A673 (cell line): ENCODE data around the gene BOD1L1. TPM values are rescaled to one million over a fixed set of nuclear protein-coding genes. Genes with fewer than 3 reads are reported as not detected.

ENCODE experiments used
- BruUV-seq: library from RNA; stranded (reverse); fragments of 400-500 nt; replicated peaks from 2 replicates; lab custom pipeline; 2021; lab: Mats Ljungman, UMichigan
- CTCF ChIA-PET: fragments of 300-600 bp; sonication (Branson Sonifier 250); formaldehyde crosslinking; loops from one replicate; lab custom pipeline; 2022; ENCODE audit warnings: antibody characterized with exemption; lab: Charles Lee
- POLR2A ChIA-PET: fragments of 300-600 bp; sonication (Branson Sonifier 250); formaldehyde crosslinking; loops from one replicate; lab custom pipeline; 2022; ENCODE audit warnings: antibody characterized with exemption; ENCODE audit not compliant: low non-redundant PET; lab: Charles Lee
- DNase-seq: peaks from one replicate; pipeline ENCODE4 v3.0.0-alpha.2; 2015; ENCODE audit warnings: low spot score
- H3K27ac ChIP-seq: fragments of 200-600 bp; sonication (generic); 2 replicates; pipeline ENCODE4 v1.5.1; 2016; ENCODE audit warnings: mixed run types, low read depth, mild to moderate bottlenecking, mixed read lengths, antibody characterized with exemption, low read length; ENCODE audit not compliant: poor library complexity, severe bottlenecking
- H3K27me3 ChIP-seq: fragments of 200-600 bp; sonication (generic); replicated peaks from 2 replicates; pipeline ENCODE4 v1.6.1; 2017; ENCODE audit warnings: mixed run types, low read depth, mild to moderate bottlenecking, mixed read lengths, antibody characterized with exemption, low read length; ENCODE audit not compliant: insufficient read depth, poor library complexity
- H3K36me3 ChIP-seq: fragments of 200-600 bp; sonication (generic); 2 replicates; pipeline ENCODE4 v1.6.1; 2016; ENCODE audit warnings: mixed run types, mild to moderate bottlenecking, mixed read lengths, antibody characterized with exemption, low read length; ENCODE audit not compliant: insufficient read depth, poor library complexity, severe bottlenecking
- H3K4me1 ChIP-seq: fragments of 200-600 bp; sonication (generic); 2 replicates; pipeline ENCODE4 v1.6.1; 2017; ENCODE audit warnings: mixed run types, mild to moderate bottlenecking, mixed read lengths, antibody characterized with exemption, low read length; ENCODE audit not compliant: insufficient read depth, poor library complexity, severe bottlenecking
- H3K4me3 ChIP-seq: fragments of 200-600 bp; sonication (generic); 2 replicates; pipeline ENCODE4 v1.5.1; 2016; ENCODE audit warnings: low read depth, mixed run types, mild to moderate bottlenecking, mixed read lengths, low read length; ENCODE audit not compliant: poor library complexity, severe bottlenecking
- H3K9me3 ChIP-seq: fragments of 200-600 bp; sonication (generic); 2 replicates; pipeline ENCODE4 v1.6.1; 2016; ENCODE audit warnings: mixed run types, low read depth, mild to moderate bottlenecking, mixed read lengths, antibody characterized with exemption, low read length; ENCODE audit not compliant: poor library complexity, severe bottlenecking
- CTCF ChIP-seq: fragments of 300-800, 200-600 bp; sonication (generic); conservative IDR thresholded peaks from 2 replicates; pipeline ENCODE4 v1.5.1; 2017; ENCODE audit warnings: low read depth, mild to moderate bottlenecking, antibody characterized with exemption, low read length, moderate library complexity, mixed read lengths
- EZH2 ChIP-seq: fragments of 200-600 bp; sonication (generic); IDR thresholded peaks from 2 replicates; pipeline ENCODE4 v1.6.1; 2017; ENCODE audit warnings: borderline replicate concordance, low read depth, mild to moderate bottlenecking, mixed read lengths, antibody characterized with exemption, low read length; ENCODE audit not compliant: poor library complexity, severe bottlenecking
- intact Hi-C: fragments of 100-400 bp; cut with micrococcal nuclease; formaldehyde crosslinking; loops from one replicate; pipeline ENCODE4 v1.10.0; 2022; ENCODE audit not compliant: unreplicated experiment
- total RNA-seq: library from RNA; stranded (reverse); gene quantifications from 2 replicates; pipeline ENCODE4 v1.2.3, GENCODE V29; 2021

BOD1L1 gene
- total RNA-seq, 1 experiment from 2014 or later = 44.8 TPM

GRCh38 chr4:13533670-13534343 lies 93.7 kb downstream of the BOD1L1 start:
- Histone ChIP-seq H3K4me3 (no peak overlapping the region), H3K36me3 (no peaks in the 10 kb centered on the region), H3K27ac (no peak overlapping the region), H3K27me3 (peaks cover 13% of the 10 kb centered on the region), H3K4me1 (peaks cover 4% of the 10 kb centered on the region), H3K9me3 (no peaks in the 10 kb centered on the region)
- TF ChIP-seq EZH2 (no peak), CTCF (no peak)
- DNase-seq = no peak
- intact Hi-C loops = no loop called here
- ChIA-PET POLR2A (no interaction called here), CTCF (no interaction called here)
- BruUV-seq = no TSS peak

- H3K4me3 ChIP-seq = no peak overlapping the region
- CTCF ChIA-PET = no interaction called here
- no TSS peak for BruUV-seq
Observed at GRCh38 chr4:13531625-13531998, 95.9 kb downstream of the BOD1L1 start.

GRCh38 chr4:13530823-13531624 lies 96.5 kb downstream of the BOD1L1 start:
- Histone ChIP-seq H3K4me1 (peaks cover 7% of the 10 kb centered on the region), H3K9me3 (no peaks in the 10 kb centered on the region), H3K36me3 (no peaks in the 10 kb centered on the region), H3K27ac (no peak overlapping the region), H3K27me3 (peaks cover 12% of the 10 kb centered on the region), H3K4me3 (no peak overlapping the region)
- TF ChIP-seq CTCF (no peak), EZH2 (no peak)
- no TSS peak for BruUV-seq
- no peak for DNase-seq
- intact Hi-C loops = no loop called here
- CTCF ChIA-PET = no interaction called here
- POLR2A ChIA-PET = no interaction called here

More at GRCh38 chr4:13531625-13531998, 95.9 kb downstream of the BOD1L1 start:
- H3K27ac ChIP-seq = no peak overlapping the region
- H3K4me1 ChIP-seq = peaks cover 7% of the 10 kb centered on the region
- TF ChIP-seq CTCF (no peak), EZH2 (no peak)
- peaks cover 13% of the 10 kb centered on the region for H3K27me3 ChIP-seq
- POLR2A ChIA-PET = no interaction called here
- intact Hi-C loops = no loop called here
- H3K9me3 ChIP-seq = no peaks in the 10 kb centered on the region
- DNase-seq = no peak
- H3K36me3 ChIP-seq = no peaks in the 10 kb centered on the region
